ENCODE results near the gene GALNT14. TPM values are rescaled to one million over a fixed set of nuclear protein-coding genes. Genes with fewer than 3 reads are reported as not detected.

GALNT14 gene
- total and polyA plus RNA-seq, 8 donors = 1.5 to 8.3 (median 5.3) TPM

- H3K4me3 ChIP-seq = no peak overlapping the region
- no peak overlapping the region for H3K27ac ChIP-seq
- H3K9me3 ChIP-seq = no peaks in the 10 kb centered on the region
- H3K4me1 ChIP-seq = no peaks in the 10 kb centered on the region
- no peaks in the 10 kb centered on the region for H3K27me3 ChIP-seq
- DNase-seq = no peak
- TF ChIP-seq, protein P1, sequence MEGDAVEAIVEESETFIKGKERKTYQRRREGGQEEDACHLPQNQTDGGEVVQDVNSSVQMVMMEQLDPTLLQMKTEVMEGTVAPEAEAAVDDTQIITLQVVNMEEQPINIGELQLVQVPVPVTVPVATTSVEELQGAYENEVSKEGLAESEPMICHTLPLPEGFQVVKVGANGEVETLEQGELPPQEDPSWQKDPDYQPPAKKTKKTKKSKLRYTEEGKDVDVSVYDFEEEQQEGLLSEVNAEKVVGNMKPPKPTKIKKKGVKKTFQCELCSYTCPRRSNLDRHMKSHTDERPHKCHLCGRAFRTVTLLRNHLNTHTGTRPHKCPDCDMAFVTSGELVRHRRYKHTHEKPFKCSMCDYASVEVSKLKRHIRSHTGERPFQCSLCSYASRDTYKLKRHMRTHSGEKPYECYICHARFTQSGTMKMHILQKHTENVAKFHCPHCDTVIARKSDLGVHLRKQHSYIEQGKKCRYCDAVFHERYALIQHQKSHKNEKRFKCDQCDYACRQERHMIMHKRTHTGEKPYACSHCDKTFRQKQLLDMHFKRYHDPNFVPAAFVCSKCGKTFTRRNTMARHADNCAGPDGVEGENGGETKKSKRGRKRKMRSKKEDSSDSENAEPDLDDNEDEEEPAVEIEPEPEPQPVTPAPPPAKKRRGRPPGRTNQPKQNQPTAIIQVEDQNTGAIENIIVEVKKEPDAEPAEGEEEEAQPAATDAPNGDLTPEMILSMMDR (IDR thresholded peaks at IDR 0.05) = no peak
- no peaks in the 10 kb centered on the region for H3K36me3 ChIP-seq
- intact Hi-C loops (cut with DNase I) = no loop called here
- ATAC-seq = no peak
These were observed 56.2 kb downstream of the GALNT14 start for GRCh38 chr2:31082002-31082401.

- no peaks in the 10 kb centered on the region for H3K9me3 ChIP-seq
- H3K4me1 ChIP-seq = no peaks in the 10 kb centered on the region
- H3K4me3 ChIP-seq = no peak overlapping the region
- no peak for DNase-seq
- no peak for ATAC-seq
- no peaks in the 10 kb centered on the region for H3K36me3 ChIP-seq
- intact Hi-C loops (cut with DNase I) = no loop called here
- no peaks in the 10 kb centered on the region for H3K27me3 ChIP-seq
- TF ChIP-seq, protein P1 (IDR thresholded peaks at IDR 0.05) = no peak
- H3K27ac ChIP-seq = no peak overlapping the region
These were observed 56.7 kb downstream of the GALNT14 start for GRCh38 chr2:31081492-31081891.

GRCh38 chr2:31080361-31080760 lies 57.9 kb downstream of the GALNT14 start:
- no peaks in the 10 kb centered on the region for H3K4me1 ChIP-seq
- DNase-seq (no peak), ATAC-seq (no peak)
- no peak overlapping the region for H3K4me3 ChIP-seq
- H3K27ac ChIP-seq = no peak overlapping the region
- intact Hi-C loops (cut with DNase I) = no loop called here
- H3K9me3 ChIP-seq = no peaks in the 10 kb centered on the region
- H3K27me3 ChIP-seq = no peaks in the 10 kb centered on the region
- TF ChIP-seq, protein P1 (IDR thresholded peaks at IDR 0.05) = no peak
- H3K36me3 ChIP-seq = no peaks in the 10 kb centered on the region

DNA sequence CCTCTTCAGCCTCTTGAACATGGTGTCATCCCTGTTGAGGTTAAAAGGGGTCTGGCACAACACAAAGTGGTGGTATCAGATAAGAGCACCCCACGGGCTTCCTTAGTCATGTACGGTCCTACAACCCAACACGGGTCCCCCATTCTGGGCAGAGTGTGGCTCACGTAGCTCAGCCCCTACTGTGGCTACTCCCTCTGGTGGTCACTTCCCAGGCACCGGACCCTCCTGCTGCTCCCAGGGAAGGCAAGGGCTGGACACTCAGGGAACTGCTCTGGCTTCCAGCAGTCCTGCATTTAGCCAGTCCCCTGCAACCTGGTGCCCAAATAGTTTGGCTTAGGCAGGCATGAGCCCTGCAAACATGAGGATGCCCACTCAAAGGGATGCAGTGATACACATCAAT lies 58.6 kb downstream of the GALNT14 start:
- TF ChIP-seq, protein P1 (IDR thresholded peaks at IDR 0.05) = no peak
- H3K9me3 ChIP-seq = no peaks in the 10 kb centered on the region
- no peak overlapping the region for H3K4me3 ChIP-seq
- DNase-seq (no peak), ATAC-seq (no peak)
- no peaks in the 10 kb centered on the region for H3K36me3 ChIP-seq
- intact Hi-C loops (cut with DNase I) = no loop called here
- no peaks in the 10 kb centered on the region for H3K27me3 ChIP-seq
- H3K27ac ChIP-seq = no peak overlapping the region
- no peaks in the 10 kb centered on the region for H3K4me1 ChIP-seq

GRCh38 chr2:31078579-31079105 lies 59.6 kb downstream of the GALNT14 start:
- no peaks in the 10 kb centered on the region for H3K36me3 ChIP-seq
- TF ChIP-seq, protein P1 (IDR thresholded peaks at IDR 0.05) = no peak
- no peaks in the 10 kb centered on the region for H3K4me1 ChIP-seq
- no peaks in the 10 kb centered on the region for H3K27me3 ChIP-seq
- H3K27ac ChIP-seq = no peak overlapping the region
- H3K4me3 ChIP-seq = no peak overlapping the region
- H3K9me3 ChIP-seq = no peaks in the 10 kb centered on the region
- no peak for ATAC-seq
- intact Hi-C loops (cut with DNase I) = no loop called here
- no peak for DNase-seq
